GM10266 (cell line): Measurements from ENCODE around the gene GTF2IRD1.

Experiments
- DNase-seq: peaks from one replicate; pipeline ENCODE4 v3.0.0; 2012; ENCODE audit errors: extremely low spot score
- TF ChIP-seq, protein P1 (sequence below): IDR thresholded peaks from 2 replicates; pipeline ENCODE4 v1.5.1; 2012; ENCODE audit warnings: mild to moderate bottlenecking, low read depth; ENCODE audit not compliant: control insufficient read depth, insufficient read depth; ENCODE audit errors: missing control alignments

Gene GTF2IRD1

DNA sequence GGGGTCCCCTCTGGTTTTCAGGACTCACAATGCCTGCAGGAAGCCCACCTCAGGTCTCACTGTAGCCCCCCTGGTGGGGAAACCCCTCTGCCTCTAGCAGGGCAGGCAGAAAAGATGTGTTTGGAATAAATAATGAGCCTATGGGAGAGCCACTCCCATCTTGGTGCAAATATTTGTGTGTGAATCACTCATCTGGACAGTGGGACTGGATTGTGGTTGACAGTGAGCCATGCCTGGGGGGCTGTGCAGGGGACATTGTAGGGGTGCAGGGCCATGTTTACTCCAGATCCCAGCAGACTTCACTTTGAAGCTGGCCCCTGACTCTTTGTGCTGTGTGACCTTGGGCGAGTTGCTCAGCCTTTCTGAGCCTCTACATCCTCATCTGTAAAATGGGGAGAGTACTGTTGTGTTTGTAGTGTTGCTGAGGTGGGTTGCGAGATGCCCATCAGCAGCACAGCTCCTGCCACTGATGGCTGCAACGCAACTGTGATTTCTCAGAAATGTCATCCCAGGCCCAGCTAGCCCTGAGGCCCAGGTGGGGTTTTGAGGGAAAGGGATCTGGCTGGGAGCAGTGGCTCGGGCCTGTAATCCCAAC, 20.7 kb downstream of the GTF2IRD1 start:
- TF ChIP-seq, protein P1, sequence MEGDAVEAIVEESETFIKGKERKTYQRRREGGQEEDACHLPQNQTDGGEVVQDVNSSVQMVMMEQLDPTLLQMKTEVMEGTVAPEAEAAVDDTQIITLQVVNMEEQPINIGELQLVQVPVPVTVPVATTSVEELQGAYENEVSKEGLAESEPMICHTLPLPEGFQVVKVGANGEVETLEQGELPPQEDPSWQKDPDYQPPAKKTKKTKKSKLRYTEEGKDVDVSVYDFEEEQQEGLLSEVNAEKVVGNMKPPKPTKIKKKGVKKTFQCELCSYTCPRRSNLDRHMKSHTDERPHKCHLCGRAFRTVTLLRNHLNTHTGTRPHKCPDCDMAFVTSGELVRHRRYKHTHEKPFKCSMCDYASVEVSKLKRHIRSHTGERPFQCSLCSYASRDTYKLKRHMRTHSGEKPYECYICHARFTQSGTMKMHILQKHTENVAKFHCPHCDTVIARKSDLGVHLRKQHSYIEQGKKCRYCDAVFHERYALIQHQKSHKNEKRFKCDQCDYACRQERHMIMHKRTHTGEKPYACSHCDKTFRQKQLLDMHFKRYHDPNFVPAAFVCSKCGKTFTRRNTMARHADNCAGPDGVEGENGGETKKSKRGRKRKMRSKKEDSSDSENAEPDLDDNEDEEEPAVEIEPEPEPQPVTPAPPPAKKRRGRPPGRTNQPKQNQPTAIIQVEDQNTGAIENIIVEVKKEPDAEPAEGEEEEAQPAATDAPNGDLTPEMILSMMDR, result no peak
- no peak for DNase-seq

DNA sequence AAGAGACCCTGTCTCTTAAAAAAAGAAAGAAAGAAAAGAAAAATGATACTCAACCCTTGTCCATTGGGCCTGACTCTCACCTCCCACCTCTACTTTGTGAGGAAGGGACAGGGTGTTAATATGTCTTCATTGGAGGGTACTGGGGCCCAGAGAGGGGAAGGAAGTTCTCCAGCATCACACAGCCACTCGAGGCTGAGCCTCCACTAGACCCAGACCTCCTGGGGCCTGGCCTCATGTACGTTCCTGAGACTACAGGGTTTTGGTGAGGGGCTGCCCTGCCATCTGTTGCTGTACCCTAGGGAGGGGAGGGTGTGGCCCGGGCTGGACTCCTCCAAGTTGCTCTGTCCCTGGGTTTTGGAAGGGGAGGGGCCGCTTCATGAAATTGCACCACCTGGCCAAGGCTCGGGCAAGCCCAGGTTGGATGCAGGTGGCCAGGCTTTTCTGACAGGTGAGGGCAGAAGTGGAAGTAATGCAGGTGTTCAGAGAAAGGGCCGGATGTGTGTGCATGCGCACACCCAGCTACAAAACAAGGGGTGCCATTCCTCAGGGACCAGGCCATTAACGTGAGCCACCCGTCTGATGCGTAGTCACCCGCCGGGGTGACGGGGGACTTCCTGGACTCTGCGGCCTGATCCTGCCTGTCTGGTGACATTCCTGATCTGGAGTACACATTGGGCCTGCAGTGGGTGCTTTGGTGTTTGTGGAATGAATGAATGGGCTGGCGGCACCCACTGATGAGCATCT, 21.7 kb downstream of the GTF2IRD1 start:
- no peak for DNase-seq
- TF ChIP-seq, protein P1, result no peak

DNA sequence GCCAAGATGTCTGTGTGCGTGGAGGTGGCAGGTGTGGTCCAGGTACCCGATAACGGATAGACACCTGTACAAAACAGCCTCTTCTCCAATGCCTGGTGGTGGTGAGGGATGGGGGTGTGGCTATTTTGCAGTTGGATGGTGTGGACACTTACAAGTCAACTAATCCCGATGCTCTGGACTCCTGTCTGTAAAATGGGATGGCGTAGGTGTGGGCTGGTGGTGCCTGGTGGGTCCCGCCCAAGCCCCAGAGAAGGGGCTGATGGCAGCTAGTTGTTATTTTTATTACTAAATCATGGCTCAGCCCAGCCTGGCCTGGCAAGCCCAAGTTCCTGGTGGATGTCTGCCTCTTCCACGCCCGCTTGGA, 22.3 kb downstream of the GTF2IRD1 start:
- TF ChIP-seq, protein P1, result no peak
- DNase-seq, result no peak

DNA sequence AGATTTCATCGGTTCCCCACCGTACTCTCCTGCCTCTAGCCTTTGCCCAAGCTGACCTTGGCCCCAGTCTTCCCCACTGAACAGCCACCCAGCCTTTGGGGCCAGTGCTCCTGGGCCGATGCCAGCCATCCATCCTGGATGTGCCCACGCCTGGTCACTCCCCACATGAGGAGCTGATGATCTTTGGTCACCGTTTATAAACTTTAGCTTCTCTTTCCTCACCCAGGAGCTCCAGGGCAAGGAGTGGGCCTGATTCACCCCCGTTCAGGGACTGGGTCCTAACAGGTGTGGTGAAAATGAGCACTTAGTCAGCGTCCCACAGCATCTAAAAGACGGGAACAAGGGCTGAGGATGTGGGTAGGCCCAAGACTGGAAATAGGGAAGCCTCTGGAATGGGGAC, 22.9 kb downstream of the GTF2IRD1 start:
- TF ChIP-seq, protein P1, result no peak
- no peak for DNase-seq

DNA sequence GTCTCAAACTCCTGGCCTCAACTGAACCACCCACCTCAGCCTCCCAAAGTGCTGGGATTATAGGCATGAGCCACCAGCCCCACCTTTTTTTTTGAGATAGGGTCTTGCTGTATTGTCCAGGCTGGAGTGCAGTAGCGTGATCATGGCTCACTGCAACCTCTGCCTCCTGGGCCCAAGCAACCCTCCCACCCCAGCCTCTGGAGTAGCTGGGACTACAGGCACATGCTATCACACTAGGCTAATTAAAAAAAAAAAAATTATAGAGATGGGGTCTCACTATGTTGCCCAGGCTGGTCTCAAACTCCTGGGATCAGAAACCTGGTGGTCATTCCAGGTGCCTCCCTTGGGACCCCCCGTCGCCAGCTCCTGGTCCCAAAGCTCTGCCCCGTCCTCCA, 25.0 kb downstream of the GTF2IRD1 start:
- no peak for DNase-seq
- TF ChIP-seq, protein P1, result no peak

DNA sequence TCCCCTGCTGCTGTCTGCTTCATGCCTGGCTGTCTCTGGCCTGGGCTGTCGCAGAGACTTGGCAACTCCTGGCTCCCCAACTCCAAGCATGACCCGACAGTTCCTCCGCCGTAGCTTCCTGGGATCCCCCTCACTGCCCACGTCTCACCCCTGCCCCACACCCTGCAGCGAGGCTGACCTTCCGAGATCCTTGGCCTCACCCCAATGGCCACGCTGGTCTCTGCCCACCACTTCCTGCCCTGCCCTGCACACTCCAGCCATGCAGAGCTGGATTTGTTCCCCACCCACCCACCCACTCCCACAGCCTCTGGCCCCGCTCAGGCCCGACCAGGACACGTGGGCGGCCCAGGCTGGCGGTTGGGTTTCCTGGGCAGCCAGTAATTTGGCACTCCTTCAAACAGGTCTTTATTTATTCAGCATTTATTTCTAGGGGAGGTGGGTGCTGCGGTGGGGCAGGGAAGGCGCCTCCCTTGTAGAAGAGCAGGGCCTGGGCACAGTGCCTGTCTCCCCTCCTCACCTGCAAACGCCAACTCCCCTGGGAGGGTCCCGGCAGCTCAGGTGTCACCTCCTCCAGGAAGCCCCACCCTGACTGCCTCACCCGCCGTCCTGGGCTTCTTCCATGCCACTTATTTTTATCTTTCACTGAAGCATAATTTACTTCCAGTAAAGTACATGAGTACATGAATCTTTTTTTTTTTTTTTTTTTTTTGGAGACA, 25.5 kb downstream of the GTF2IRD1 start:
- TF ChIP-seq, protein P1, result no peak
- DNase-seq, result no peak
